GM21360 (cell line): ENCODE data around the gene EFNB1.

Source experiments
- ATAC-seq: cut with Tn5 transposase; IDR thresholded peaks from one replicate; pipeline ENCODE4 v1.9.1; 2021; ENCODE audit warnings: mild to moderate bottlenecking, moderate library complexity; ENCODE audit not compliant: unreplicated experiment

Gene EFNB1

GRCh38 chrX:68842781-68843581 lies 14.2 kb downstream of the EFNB1 start:
- no peak for ATAC-seq

GRCh38 chrX:68843992-68844391 lies 15.2 kb downstream of the EFNB1 start:
- no peak for ATAC-seq

- no peak for ATAC-seq
Measured at GRCh38 chrX:68844581-68844980, 15.8 kb downstream of the EFNB1 start.

- no peak for ATAC-seq
Measured at GRCh38 chrX:68846536-68846935, 17.7 kb downstream of the EFNB1 start.

- ATAC-seq = no peak
Measured at GRCh38 chrX:68847172-68847571, 18.4 kb downstream of the EFNB1 start.

GRCh38 chrX:68848189-68848940 lies 19.5 kb downstream of the EFNB1 start:
- no peak for ATAC-seq

- ATAC-seq = no peak
Measured at GRCh38 chrX:68851082-68851481, 22.3 kb downstream of the EFNB1 start.

- ATAC-seq = no peak
Measured at GRCh38 chrX:68852046-68852445, 23.2 kb downstream of the EFNB1 start.

GRCh38 chrX:68853665-68854251 lies 24.9 kb downstream of the EFNB1 start:
- ATAC-seq = no peak

- no peak for ATAC-seq
Measured at GRCh38 chrX:68865300-68865699, 36.5 kb downstream of the EFNB1 start.

- no peak for ATAC-seq
Measured at GRCh38 chrX:68865926-68866325, 37.1 kb downstream of the EFNB1 start.

- ATAC-seq = no peak
Measured at GRCh38 chrX:68867458-68868112, 38.8 kb downstream of the EFNB1 start.

GRCh38 chrX:68868316-68868715 lies 39.5 kb downstream of the EFNB1 start:
- ATAC-seq = no peak

GRCh38 chrX:68868902-68869800 lies 40.3 kb downstream of the EFNB1 start:
- ATAC-seq = no peak

GRCh38 chrX:68870357-68870756 lies 41.5 kb downstream of the EFNB1 start:
- ATAC-seq = no peak

- no peak for ATAC-seq
Measured at GRCh38 chrX:68872171-68872570, 43.4 kb downstream of the EFNB1 start.

- no peak for ATAC-seq
Measured at GRCh38 chrX:68874076-68874475, 45.3 kb downstream of the EFNB1 start.

- no peak for ATAC-seq
Measured at GRCh38 chrX:68876731-68877130, 47.9 kb downstream of the EFNB1 start.

GRCh38 chrX:68877606-68878005 lies 48.8 kb downstream of the EFNB1 start:
- ATAC-seq = no peak

GRCh38 chrX:68878977-68879645 lies 50.3 kb downstream of the EFNB1 start:
- no peak for ATAC-seq
